GM12865 (cell line): ENCODE measurements around the gene RPLP2.

Source experiments
- DNase-seq: peaks from one replicate; pipeline ENCODE4 v3.0.0; 2010; ENCODE audit warnings: low read depth
- H3K4me3 ChIP-seq: 2 replicates; pipeline ENCODE4 v1.5.1; 2011; ENCODE audit warnings: mild to moderate bottlenecking, low read depth, low read length, control low read depth
- TF ChIP-seq, protein P1 (sequence below): IDR thresholded peaks from 2 replicates; pipeline ENCODE4 v1.5.1; 2011; ENCODE audit warnings: low read length, control low read depth, low read depth, inconsistent platforms; ENCODE audit not compliant: insufficient read depth; ENCODE audit errors: missing control alignments

RPLP2 gene

GRCh38 chr11:802693-803466, 6.9 kb upstream of the RPLP2 start:
- TF ChIP-seq, protein P1, sequence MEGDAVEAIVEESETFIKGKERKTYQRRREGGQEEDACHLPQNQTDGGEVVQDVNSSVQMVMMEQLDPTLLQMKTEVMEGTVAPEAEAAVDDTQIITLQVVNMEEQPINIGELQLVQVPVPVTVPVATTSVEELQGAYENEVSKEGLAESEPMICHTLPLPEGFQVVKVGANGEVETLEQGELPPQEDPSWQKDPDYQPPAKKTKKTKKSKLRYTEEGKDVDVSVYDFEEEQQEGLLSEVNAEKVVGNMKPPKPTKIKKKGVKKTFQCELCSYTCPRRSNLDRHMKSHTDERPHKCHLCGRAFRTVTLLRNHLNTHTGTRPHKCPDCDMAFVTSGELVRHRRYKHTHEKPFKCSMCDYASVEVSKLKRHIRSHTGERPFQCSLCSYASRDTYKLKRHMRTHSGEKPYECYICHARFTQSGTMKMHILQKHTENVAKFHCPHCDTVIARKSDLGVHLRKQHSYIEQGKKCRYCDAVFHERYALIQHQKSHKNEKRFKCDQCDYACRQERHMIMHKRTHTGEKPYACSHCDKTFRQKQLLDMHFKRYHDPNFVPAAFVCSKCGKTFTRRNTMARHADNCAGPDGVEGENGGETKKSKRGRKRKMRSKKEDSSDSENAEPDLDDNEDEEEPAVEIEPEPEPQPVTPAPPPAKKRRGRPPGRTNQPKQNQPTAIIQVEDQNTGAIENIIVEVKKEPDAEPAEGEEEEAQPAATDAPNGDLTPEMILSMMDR = no peak
- H3K4me3 ChIP-seq = peak overlapping the region; percentile 69; the same call in 1 of the 2 replicates
- no peak for DNase-seq

GRCh38 chr11:803467-803742, 6.4 kb upstream of the RPLP2 start:
- TF ChIP-seq, protein P1 = no peak
- DNase-seq = no peak
- peak overlapping the region; percentile 69 for H3K4me3 ChIP-seq

GRCh38 chr11:803770-804598, 5.8 kb upstream of the RPLP2 start:
- peak overlapping the region; percentile 69 for H3K4me3 ChIP-seq
- no peak for DNase-seq
- TF ChIP-seq, protein P1 = no peak

DNA sequence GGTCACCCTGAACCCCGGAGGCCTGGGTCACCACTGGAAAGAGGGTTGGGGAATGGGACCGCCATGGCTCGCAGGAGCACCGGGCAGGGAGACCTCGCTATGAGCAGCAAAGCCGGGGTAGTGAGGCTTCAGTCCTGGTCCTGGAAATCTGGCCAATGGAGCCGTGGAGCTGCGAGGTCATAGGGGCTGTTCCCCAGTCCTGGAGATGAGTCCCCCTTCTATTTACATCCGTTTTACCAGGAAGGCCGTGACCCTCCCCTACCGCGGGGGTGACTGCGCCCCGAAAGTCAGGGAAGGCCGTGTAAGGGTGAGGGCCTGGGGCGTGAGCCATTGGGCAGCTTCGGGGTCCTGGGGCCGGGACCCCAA, 5.2 kb upstream of the RPLP2 start:
- TF ChIP-seq, protein P1 = no peak
- peak overlapping the region; percentile 69 for H3K4me3 ChIP-seq
- DNase-seq = no peak

DNA sequence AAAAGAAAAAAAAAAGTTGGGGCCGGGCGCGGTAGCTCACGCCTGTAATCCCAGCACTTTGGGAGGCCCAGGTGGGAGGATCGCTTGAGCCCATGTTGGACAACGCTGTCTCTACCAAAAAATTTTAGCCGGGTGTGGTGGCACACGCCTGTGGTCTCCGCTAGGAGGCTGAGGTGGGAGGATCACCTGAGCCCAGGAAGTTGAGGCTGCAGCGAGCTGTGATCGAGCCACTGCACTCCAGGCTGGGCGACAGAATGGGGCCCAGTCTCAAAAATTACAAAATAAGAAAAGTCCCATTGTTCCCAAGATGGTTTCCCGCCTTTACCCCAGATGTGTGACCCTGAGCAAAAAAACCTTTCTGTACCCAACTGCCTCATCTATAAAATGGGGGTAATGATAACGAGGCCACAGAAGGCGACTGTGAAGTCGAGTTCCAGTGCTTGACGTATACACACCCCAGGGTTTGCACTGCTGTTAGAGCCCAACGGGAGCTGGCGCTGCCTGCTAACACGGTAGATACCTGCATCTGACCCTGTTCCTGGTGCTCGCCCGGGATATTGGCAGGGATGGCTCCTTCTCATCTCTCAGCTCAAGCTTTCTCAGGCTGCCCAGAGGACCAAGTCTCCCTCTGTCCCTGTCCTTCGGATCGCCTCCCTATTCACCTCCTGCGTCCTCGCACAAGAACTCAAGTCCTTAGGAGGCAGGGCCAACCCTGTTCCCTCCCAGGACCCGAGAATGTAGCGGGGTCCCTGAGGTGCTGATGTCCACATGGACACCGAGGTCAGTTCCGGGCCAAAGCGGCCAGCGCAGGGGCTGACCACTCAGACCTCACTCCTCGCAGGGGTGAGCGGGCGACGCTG, 1.1 kb upstream of the RPLP2 start:
- peak; percentile 70 for DNase-seq
- TF ChIP-seq, protein P1 = peak; percentile 33
- peak overlapping the region; percentile 72 for H3K4me3 ChIP-seq

GRCh38 chr11:810040-810567, 337 bp downstream of the RPLP2 start:
- TF ChIP-seq, protein P1 = no peak
- H3K4me3 ChIP-seq = peak overlapping the region; percentile 72
- DNase-seq = peak; percentile 46
